HFF-Myc (cell line): ENCODE data around the gene ANKRD9.
A peak's percentile ranks its signal among the peaks of the same experiment; 100 is the strongest.

Experiments
- DNase-seq: peaks from one replicate; pipeline ENCODE4 v3.0.0-alpha.2; 2011; ENCODE audit warnings: low read depth; ENCODE audit errors: extremely low read depth
- H3K4me3 ChIP-seq: replicated peaks from 2 replicates; pipeline ENCODE4 v1.5.1; 2011; ENCODE audit warnings: low read depth, mild to moderate bottlenecking, control low read depth, low read length
- TF ChIP-seq, protein P1 (sequence below): IDR thresholded peaks from 2 replicates; pipeline ENCODE4 v1.5.1; 2012; ENCODE audit warnings: mild to moderate bottlenecking, low read depth, low read length, control low read depth; ENCODE audit errors: missing control alignments

Gene ANKRD9

DNA sequence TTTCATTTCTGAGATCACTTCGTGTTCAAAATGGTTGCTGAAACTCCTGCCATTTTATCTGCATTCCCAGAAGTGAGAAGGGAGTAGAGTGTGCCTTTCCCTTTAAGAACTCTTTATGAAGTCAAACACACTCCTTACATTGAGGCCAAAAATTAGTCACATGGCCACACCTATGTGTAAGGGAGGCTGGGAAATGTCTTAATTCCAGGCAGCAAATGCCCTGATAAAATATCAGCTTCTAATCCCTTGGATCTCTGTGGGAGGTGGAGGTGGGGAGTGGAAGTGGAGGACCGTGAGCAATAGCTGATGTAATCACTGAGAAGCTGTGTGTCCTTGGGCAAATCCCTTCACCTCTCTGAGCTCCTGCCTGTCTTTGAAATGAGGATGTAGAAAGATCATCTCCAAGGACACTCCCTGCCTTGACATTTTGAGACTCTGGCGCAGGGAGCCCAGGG lies 22.7 kb upstream of the ANKRD9 start:
- no peak overlapping the region for H3K4me3 ChIP-seq
- TF ChIP-seq, protein P1, sequence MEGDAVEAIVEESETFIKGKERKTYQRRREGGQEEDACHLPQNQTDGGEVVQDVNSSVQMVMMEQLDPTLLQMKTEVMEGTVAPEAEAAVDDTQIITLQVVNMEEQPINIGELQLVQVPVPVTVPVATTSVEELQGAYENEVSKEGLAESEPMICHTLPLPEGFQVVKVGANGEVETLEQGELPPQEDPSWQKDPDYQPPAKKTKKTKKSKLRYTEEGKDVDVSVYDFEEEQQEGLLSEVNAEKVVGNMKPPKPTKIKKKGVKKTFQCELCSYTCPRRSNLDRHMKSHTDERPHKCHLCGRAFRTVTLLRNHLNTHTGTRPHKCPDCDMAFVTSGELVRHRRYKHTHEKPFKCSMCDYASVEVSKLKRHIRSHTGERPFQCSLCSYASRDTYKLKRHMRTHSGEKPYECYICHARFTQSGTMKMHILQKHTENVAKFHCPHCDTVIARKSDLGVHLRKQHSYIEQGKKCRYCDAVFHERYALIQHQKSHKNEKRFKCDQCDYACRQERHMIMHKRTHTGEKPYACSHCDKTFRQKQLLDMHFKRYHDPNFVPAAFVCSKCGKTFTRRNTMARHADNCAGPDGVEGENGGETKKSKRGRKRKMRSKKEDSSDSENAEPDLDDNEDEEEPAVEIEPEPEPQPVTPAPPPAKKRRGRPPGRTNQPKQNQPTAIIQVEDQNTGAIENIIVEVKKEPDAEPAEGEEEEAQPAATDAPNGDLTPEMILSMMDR, result no peak
- DNase-seq, result no peak

DNA sequence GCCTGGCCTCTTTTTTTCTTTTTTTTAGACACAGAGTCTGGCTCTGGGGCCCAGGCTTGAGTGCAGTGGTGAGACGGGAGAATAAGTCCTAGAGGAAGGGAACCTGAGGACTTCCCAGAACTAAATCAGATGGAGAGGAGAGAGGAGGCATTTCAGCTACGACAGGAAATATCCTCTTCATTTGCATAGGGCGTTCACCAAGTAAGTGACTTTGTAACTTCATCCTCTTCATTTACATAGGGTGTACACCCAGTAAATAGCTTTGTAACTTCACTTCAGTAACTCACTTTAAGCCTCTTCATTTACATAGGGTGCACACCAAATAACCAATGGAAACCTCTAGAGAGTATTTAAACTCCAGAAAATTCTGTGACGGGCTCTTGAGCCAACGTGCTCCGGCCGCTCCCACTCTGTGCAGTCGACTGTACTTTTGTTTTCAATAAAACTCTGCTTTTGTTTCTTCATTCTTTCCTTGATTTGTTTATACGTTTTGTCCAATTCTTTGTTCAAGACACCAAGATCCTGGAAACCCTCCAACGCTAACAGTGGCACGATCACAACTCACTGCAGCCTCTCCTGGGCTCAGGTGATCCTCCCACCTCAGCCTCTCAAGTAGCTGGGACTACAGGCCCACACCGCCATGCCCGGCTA lies 21.4 kb upstream of the ANKRD9 start:
- no peak for DNase-seq
- TF ChIP-seq, protein P1, result no peak
- H3K4me3 ChIP-seq, result no peak overlapping the region

DNA sequence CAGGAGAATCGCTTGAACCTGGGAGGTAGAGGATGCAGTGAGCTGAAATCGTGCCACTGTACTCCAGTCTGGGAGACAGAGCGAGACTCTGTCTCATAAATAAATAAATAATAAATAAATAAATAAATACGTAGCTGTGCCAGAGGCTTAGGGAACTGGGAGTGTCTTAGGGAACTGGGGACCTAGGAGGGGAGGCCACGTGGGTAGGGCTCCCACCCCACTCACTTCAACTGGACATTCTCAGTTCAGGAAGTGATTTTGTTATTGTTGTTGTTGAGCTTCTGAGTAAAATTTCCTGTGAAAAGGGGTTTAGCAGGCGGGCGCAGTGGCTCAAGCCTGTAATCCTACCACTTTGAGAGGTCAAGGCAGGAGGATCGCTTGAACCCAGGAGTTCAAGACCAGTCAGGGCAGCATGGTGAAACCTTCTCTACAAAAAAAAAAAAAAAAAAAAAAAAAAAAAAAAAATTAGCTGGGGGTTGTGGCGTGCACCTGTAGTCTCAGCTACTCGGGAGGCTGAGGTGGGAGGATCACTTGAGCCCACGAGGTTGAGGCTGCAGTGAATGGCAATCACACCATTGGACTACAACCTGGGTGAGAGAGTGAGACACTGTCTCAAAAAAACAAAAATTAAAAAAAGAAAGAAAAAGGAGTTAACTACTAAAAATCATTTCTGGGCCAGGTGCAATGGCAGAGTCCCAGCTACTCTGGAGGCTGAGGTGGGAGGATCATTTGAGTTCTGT lies 19.0 kb upstream of the ANKRD9 start:
- H3K4me3 ChIP-seq, result no peak overlapping the region
- DNase-seq, result no peak
- TF ChIP-seq, protein P1, result no peak

DNA sequence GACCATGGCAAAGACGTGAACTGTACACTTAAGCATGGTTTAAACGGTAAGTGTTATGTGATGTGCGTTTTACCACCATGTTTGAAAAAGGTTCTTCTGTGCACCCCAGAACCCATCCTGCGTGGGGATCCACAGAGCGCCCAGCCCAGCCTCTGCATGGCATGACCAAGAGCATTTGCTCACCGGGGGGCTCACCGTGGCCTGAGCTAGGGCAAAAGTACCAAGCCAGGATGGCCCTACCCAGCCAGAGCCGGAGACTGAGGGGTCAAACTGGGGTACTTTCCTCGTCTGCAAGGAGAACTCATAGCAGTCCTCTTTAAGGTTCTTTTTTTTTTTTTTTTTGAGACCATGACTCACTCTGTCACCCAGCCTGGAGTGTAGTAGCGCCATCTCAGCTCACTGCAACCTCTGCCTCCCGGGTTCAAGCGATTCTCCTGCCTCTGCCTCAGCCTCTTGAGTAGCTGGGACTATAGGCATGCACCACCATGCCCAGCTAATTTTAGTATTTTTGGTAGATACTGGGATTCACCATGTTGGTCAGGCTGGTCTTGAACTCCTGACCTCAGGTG lies 16.4 kb upstream of the ANKRD9 start:
- no peak overlapping the region for H3K4me3 ChIP-seq
- no peak for DNase-seq
- TF ChIP-seq, protein P1, result no peak

DNA sequence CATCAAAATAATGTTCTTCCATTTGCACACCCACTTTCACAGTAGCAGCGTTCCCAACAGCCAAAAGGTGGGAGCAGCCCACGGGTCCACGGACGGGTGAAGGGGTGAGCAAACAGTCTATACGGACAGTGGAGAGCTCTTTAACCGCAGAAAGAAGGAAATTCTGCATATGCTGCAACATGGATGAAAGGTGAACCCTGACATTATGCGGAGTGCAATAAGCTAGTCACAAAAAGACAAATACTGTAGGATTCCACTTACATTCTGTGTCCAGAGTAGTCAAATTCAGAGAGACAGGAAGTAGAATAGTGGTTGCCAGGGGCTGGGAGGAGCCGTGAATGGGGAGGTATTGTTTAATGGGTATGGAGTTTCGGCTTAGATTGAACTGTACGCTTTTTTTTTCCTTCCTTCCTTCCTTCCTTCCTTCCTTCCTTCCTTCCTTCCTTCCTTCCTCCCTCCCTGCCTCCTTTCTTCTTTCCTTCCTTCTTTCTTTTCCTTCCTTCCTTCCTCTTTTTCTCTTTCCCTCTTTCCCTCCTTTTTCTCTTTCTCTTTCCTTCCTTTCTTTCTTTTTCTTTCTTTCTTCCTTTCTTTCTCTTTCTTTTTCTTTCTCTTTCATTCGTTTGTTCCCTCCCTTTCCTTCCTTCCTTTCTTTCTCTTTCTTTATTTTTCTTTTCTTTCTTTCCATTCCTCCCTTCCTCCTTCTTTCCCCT lies 15.8 kb upstream of the ANKRD9 start:
- TF ChIP-seq, protein P1, result no peak
- no peak for DNase-seq
- peak overlapping the region; percentile 59 for H3K4me3 ChIP-seq

DNA sequence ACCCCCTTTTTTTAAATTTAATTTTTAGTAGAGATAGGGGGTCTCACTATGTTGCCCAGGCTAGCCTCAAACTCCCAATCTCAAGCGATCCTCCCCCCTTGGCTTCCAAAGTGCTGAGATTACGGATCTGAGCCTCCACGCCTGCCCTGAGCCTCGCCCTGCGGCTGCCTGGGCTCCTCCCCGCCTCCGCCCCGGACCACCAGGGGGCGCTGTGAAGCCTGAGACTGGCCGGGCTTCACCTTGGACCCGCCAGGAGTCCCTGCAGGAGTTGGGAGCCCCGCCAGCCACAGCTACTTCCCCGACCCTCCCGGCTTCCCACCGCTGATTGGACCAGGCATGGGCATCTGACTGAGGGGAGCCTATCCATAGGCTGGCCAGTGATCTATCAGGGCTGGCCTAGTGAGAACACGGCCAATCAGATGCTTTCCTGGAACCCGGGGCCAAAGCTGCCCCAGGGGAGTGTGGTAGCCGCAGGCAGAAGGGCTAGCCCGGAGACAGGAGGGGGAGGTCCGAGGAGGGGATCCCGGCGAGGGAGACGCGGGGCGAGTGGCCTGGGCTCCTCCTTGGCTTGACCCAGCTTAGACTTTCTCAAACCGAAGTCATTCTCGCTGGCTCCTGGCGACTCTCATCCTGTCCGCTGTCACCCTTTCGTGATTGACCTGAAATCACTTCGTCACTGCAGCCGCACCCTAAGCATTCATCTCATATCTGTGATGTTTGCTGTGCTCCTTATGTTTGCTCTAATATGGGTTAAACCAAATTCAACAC lies 15.1 kb upstream of the ANKRD9 start:
- TF ChIP-seq, protein P1, result peak; percentile 98
- peak overlapping the region; percentile 59 for H3K4me3 ChIP-seq
- peak; percentile 97 for DNase-seq
